CD8-positive, alpha-beta memory T cell (primary cell): ENCODE results near the gene KRT26. TPM values are rescaled to one million over a fixed set of nuclear protein-coding genes. Genes with fewer than 3 reads are reported as not detected.
"Not testable (repeated sequence)": the region's sequence is repeated elsewhere in the genome, so short reads cannot be mapped to it uniquely, and the experiment has no call there.

ENCODE experiments used
- CTCF ChIA-PET: fragments of 350-600 bp; sonication (Branson Sonifier 250); formaldehyde crosslinking; loops from one replicate; lab custom pipeline; 2021; ENCODE audit warnings: antibody characterized with exemption; lab: Charles Lee
- POLR2A ChIA-PET: fragments of 350-600 bp; sonication (Branson Sonifier 250); formaldehyde crosslinking; loops from one replicate; lab custom pipeline; 2021; ENCODE audit warnings: antibody characterized with exemption; lab: Charles Lee
- DNase-seq, 5 donors: peaks; one replicate each; pipeline versions ENCODE4 v3.0.0 to v3.0.0-alpha.2; 2020 to 2022; ENCODE audit warnings: mixed read lengths in 1 of 5
- H3K27ac ChIP-seq: one replicate; pipeline ENCODE4 v1.7.0; 2013; ENCODE audit warnings: low read depth, mild to moderate bottlenecking, low read length, moderate library complexity
- H3K27me3 ChIP-seq: 2 replicates; pipeline ENCODE4 v1.7.0; 2013; ENCODE audit warnings: low read length, mild to moderate bottlenecking; ENCODE audit not compliant: insufficient read depth, poor library complexity, severe bottlenecking
- H3K36me3 ChIP-seq: 2 replicates; pipeline ENCODE4 v1.7.0; 2013; ENCODE audit warnings: mild to moderate bottlenecking, low read length, moderate library complexity; ENCODE audit not compliant: insufficient read depth
- H3K4me1 ChIP-seq: 2 replicates; pipeline ENCODE4 v1.7.0; 2013; ENCODE audit warnings: mild to moderate bottlenecking, low read length, moderate library complexity; ENCODE audit not compliant: insufficient read depth
- H3K4me3 ChIP-seq: 2 replicates; pipeline ENCODE4 v1.7.0; 2013; ENCODE audit warnings: mild to moderate bottlenecking, low read length
- H3K9me3 ChIP-seq: 2 replicates; pipeline ENCODE4 v1.7.0; 2013; ENCODE audit warnings: mild to moderate bottlenecking, low read length
- H3K27ac Mint-ChIP-seq, 8 donors: one replicate each; pipeline ENCODE4 v1.8.0; 2020 to 2021; ENCODE audit warnings: mixed read lengths in 8 of 8, mild to moderate bottlenecking in 6 of 8, inconsistent platforms in 3 of 8, moderate library complexity in 3 of 8
- H3K27me3 Mint-ChIP-seq, 2 donors: one replicate each; pipeline ENCODE4 v1.8.0; 2020 to 2021; ENCODE audit warnings: mixed read lengths in 2 of 2, mild to moderate bottlenecking in 1 of 2, moderate library complexity in 1 of 2
- H3K36me3 Mint-ChIP-seq, 3 donors: one replicate each; pipeline ENCODE4 v1.8.0; 2020 to 2021; ENCODE audit warnings: mixed read lengths in 3 of 3, inconsistent platforms in 1 of 3, mild to moderate bottlenecking in 1 of 3
- H3K4me1 Mint-ChIP-seq, 3 donors: one replicate each; pipeline ENCODE4 v1.8.0; 2020 to 2021; ENCODE audit warnings: mixed read lengths in 3 of 3, inconsistent platforms in 1 of 3, mild to moderate bottlenecking in 1 of 3
- H3K4me3 Mint-ChIP-seq, 7 donors: one replicate each; pipeline ENCODE4 v1.8.0; 2020 to 2021; ENCODE audit warnings: mixed read lengths in 7 of 7, mild to moderate bottlenecking in 6 of 7, moderate library complexity in 4 of 7, inconsistent platforms in 2 of 7
- H3K9me3 Mint-ChIP-seq, 5 donors: one replicate each; pipeline ENCODE4 v1.8.0; 2020 to 2022; ENCODE audit warnings: mixed read lengths in 5 of 5, mild to moderate bottlenecking in 3 of 5, moderate library complexity in 2 of 5, inconsistent platforms in 1 of 5
- polyA plus RNA-seq: library from polyadenylated mRNA; unstranded; fragments of 300-500 nt; fragmentation: Illumina TruSeq; gene quantifications from one replicate; pipeline ENCODE4 v1.2.3, GENCODE V29; 2021
- total RNA-seq, 2 experiments: library from RNA; stranded (reverse); gene quantifications; one replicate each; pipeline ENCODE4 v1.2.3, GENCODE V29; 2021

The KRT26 gene
- total and polyA plus RNA-seq, 3 experiments from 2014 or later = not detected

DNA sequence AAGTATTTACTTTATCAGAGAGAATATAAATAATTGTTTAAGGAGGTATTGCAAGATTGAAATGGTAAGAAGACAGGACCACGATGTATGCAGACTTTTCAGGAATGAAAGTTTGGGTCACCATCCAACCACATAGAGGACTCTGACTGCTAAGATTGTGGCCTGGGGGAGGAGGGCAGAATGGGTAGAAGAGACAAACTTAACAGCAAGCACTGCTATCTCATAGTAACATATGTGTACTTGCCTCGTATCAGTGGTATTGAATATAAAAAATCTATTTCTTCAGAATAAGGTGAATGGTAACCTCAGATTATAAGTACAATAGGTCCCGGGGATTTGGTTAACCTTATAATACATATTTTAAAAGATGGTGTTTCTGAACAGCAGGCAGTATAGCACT lies 44.6 kb upstream of the KRT26 start:
- peaks cover 21 to 29% (median 28%) of the 10 kb centered on the region in 3 donors for H3K4me1 Mint-ChIP-seq
- Histone ChIP-seq H3K36me3 (peaks cover 9% of the 10 kb centered on the region), H3K27ac (no peak overlapping the region), H3K4me3 (no peak overlapping the region), H3K27me3 (peaks cover 9% of the 10 kb centered on the region), H3K4me1 (peaks cover 19% of the 10 kb centered on the region), H3K9me3 (no peaks in the 10 kb centered on the region)
- H3K27me3 Mint-ChIP-seq = peaks cover 18 to 33% of the 10 kb centered on the region in 2 donors
- H3K36me3 Mint-ChIP-seq = peaks cover 8 to 30% (median 19%) of the 10 kb centered on the region in 3 donors
- H3K9me3 Mint-ChIP-seq = peaks cover 0 to 6% (median 0%) of the 10 kb centered on the region in 5 donors
- CTCF ChIA-PET = interaction anchor here (1.4 kb wide), 1 partner anchor 733 kb away, joined by 4 read pairs; no protein-coding TSS in a partner anchor
- H3K4me3 Mint-ChIP-seq = peak overlapping the region in 4 of 7 donors; percentile 23 to 99 (median 78)
- peak overlapping the region in 1 of 8 donors; percentile 26 for H3K27ac Mint-ChIP-seq
- POLR2A ChIA-PET = interaction anchor here (0.7 kb wide), 1 partner anchor 891 kb away, joined by 4 read pairs; no protein-coding TSS in a partner anchor
- no peak for DNase-seq

- H3K27me3 Mint-ChIP-seq = peaks cover 23 to 43% of the 10 kb centered on the region in 2 donors
- no peaks in the 10 kb centered on the region for H3K9me3 ChIP-seq
- no peak overlapping the region for H3K27ac Mint-ChIP-seq
- peak overlapping the region in 1 of 7 donors; percentile 52 for H3K4me3 Mint-ChIP-seq
- H3K36me3 ChIP-seq = peaks cover 9% of the 10 kb centered on the region
- peaks cover 18% of the 10 kb centered on the region for H3K4me1 ChIP-seq
- H3K4me1 Mint-ChIP-seq = peaks cover 19 to 29% (median 26%) of the 10 kb centered on the region in 3 donors
- no peak overlapping the region for H3K4me3 ChIP-seq
- POLR2A ChIA-PET = no interaction called here
- H3K27ac ChIP-seq = no peak overlapping the region
- DNase-seq = no peak
- H3K9me3 Mint-ChIP-seq = peaks cover 0 to 5% (median 0%) of the 10 kb centered on the region in 5 donors
- CTCF ChIA-PET = interaction anchor here (0.8 to 1.4 kb wide), 2 partner anchors 734 to 848 kb away, joined by 4 read pairs; no protein-coding TSS in a partner anchor
- peaks cover 8 to 26% (median 19%) of the 10 kb centered on the region in 3 donors for H3K36me3 Mint-ChIP-seq
- H3K27me3 ChIP-seq = peaks cover 21% of the 10 kb centered on the region
These were observed 43.4 kb upstream of the KRT26 start for GRCh38 chr17:40815381-40815780.

DNA sequence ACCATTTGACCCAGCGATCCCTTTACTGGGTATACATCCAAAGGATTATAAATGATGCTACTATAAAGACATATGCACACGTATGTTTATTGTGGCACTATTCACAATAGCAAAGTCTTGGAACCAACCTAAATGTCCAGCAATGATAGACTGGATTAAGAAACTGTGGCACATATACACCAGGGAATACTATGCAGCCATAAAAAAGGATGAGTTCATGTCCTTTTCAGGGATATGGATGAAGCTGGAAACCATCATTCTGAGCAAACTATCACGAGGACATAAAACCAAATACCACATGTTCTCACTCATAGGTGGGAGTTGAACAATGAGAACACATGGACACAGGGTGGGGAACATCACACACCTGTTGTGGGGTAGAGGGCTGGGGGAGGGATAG lies 42.7 kb upstream of the KRT26 start:
- CTCF ChIA-PET, H3K4me3 ChIP-seq, DNase-seq, H3K27ac Mint-ChIP-seq, POLR2A ChIA-PET, H3K27ac ChIP-seq, H3K9me3 ChIP-seq, H3K36me3 ChIP-seq, H3K9me3 Mint-ChIP-seq: not testable (repeated sequence)
- peaks cover 28% of the 10 kb centered on the region for H3K27me3 ChIP-seq
- Mint-ChIP-seq H3K27me3 (peaks cover 24 to 49% of the 10 kb centered on the region in 2 donors), H3K4me3 (peak overlapping the region in 1 of 7 donors; percentile 52), H3K36me3 (peaks cover 8 to 19% (median 19%) of the 10 kb centered on the region in 3 donors), H3K4me1 (peaks cover 13 to 23% (median 18%) of the 10 kb centered on the region in 3 donors)
- H3K4me1 ChIP-seq = peaks cover 11% of the 10 kb centered on the region

- no peak overlapping the region for H3K27ac ChIP-seq
- H3K4me1 Mint-ChIP-seq = peaks cover 10 to 17% (median 11%) of the 10 kb centered on the region in 3 donors
- peaks cover 24 to 57% of the 10 kb centered on the region in 2 donors for H3K27me3 Mint-ChIP-seq
- H3K4me1 ChIP-seq = peaks cover 6% of the 10 kb centered on the region
- H3K36me3 ChIP-seq = peaks cover 9% of the 10 kb centered on the region
- no peaks in the 10 kb centered on the region for H3K9me3 ChIP-seq
- CTCF ChIA-PET = no interaction called here
- peaks cover 8 to 19% (median 18%) of the 10 kb centered on the region in 3 donors for H3K36me3 Mint-ChIP-seq
- no peak for DNase-seq
- peaks cover 0 to 3% (median 0%) of the 10 kb centered on the region in 5 donors for H3K9me3 Mint-ChIP-seq
- no peak overlapping the region for H3K4me3 Mint-ChIP-seq
- POLR2A ChIA-PET = no interaction called here
- peaks cover 30% of the 10 kb centered on the region for H3K27me3 ChIP-seq
- no peak overlapping the region for H3K4me3 ChIP-seq
- H3K27ac Mint-ChIP-seq = no peak overlapping the region
These were observed 41.8 kb upstream of the KRT26 start for GRCh38 chr17:40813804-40814203.

- peaks cover 8 to 13% (median 10%) of the 10 kb centered on the region in 3 donors for H3K36me3 Mint-ChIP-seq
- DNase-seq = no peak
- no peak overlapping the region for H3K27ac Mint-ChIP-seq
- H3K4me3 Mint-ChIP-seq = no peak overlapping the region
- Histone ChIP-seq H3K27me3 (peaks cover 30% of the 10 kb centered on the region), H3K27ac (no peak overlapping the region), H3K9me3 (no peaks in the 10 kb centered on the region), H3K4me3 (no peak overlapping the region), H3K36me3 (peaks cover 9% of the 10 kb centered on the region), H3K4me1 (no peaks in the 10 kb centered on the region)
- H3K4me1 Mint-ChIP-seq = peaks cover 3 to 8% (median 4%) of the 10 kb centered on the region in 3 donors
- peaks cover 0 to 3% (median 0%) of the 10 kb centered on the region in 5 donors for H3K9me3 Mint-ChIP-seq
- CTCF ChIA-PET = no interaction called here
- POLR2A ChIA-PET = no interaction called here
- peaks cover 25 to 67% of the 10 kb centered on the region in 2 donors for H3K27me3 Mint-ChIP-seq
These were observed 40.6 kb upstream of the KRT26 start for GRCh38 chr17:40812639-40813038.

DNA sequence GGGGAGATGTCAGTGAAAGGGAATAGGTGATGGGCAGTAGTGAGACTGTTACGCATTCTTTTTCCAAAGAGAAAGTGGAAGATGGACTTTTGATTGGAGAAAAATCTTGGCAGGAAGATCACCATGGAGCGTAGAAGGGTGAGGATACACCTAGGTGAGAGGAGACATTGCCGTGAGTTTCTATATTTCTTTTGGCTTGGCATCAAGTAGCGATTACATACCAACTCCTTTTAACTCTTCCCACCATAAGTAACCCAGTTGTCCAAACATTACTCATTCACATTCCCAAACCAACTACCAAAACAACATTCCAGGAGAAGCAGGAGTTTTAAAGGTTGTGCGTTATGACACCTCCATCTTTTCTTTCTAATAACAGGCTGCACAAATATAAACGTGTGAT lies 38.5 kb upstream of the KRT26 start:
- no peaks in the 10 kb centered on the region for H3K36me3 Mint-ChIP-seq
- DNase-seq = no peak
- no peak overlapping the region for H3K4me3 ChIP-seq

GRCh38 chr17:40809721-40810421 lies 37.9 kb upstream of the KRT26 start:
- H3K27ac Mint-ChIP-seq = no peak overlapping the region
- Histone ChIP-seq H3K27ac (no peak overlapping the region), H3K4me3 (no peak overlapping the region), H3K27me3 (peaks cover 39% of the 10 kb centered on the region), H3K36me3 (no peaks in the 10 kb centered on the region), H3K4me1 (no peaks in the 10 kb centered on the region), H3K9me3 (no peaks in the 10 kb centered on the region)
- CTCF ChIA-PET = interaction anchor here (1.1 kb wide), 1 partner anchor 853 kb away, joined by 4 read pairs; no protein-coding TSS in a partner anchor
- H3K9me3 Mint-ChIP-seq = peaks cover 0 to 2% (median 0%) of the 10 kb centered on the region in 5 donors
- no peak overlapping the region for H3K4me3 Mint-ChIP-seq
- no peaks in the 10 kb centered on the region for H3K36me3 Mint-ChIP-seq
- POLR2A ChIA-PET = no interaction called here
- peaks cover 38 to 92% of the 10 kb centered on the region in 2 donors for H3K27me3 Mint-ChIP-seq
- H3K4me1 Mint-ChIP-seq = no peaks in the 10 kb centered on the region
- no peak for DNase-seq

More for the DNA sequence above, 38.5 kb upstream of the KRT26 start:
- H3K27me3 ChIP-seq = peaks cover 39% of the 10 kb centered on the region
- ChIA-PET POLR2A (no interaction called here), CTCF (interaction anchor here (1.1 kb wide), 1 partner anchor 852 kb away, joined by 4 read pairs; no protein-coding TSS in a partner anchor)
- Mint-ChIP-seq H3K27ac (no peak overlapping the region), H3K4me3 (no peak overlapping the region), H3K9me3 (no peaks in the 10 kb centered on the region), H3K27me3 (peaks cover 36 to 88% of the 10 kb centered on the region in 2 donors), H3K4me1 (no peaks in the 10 kb centered on the region)
- no peaks in the 10 kb centered on the region for H3K9me3 ChIP-seq
- no peak overlapping the region for H3K27ac ChIP-seq
- H3K4me1 ChIP-seq = no peaks in the 10 kb centered on the region
- no peaks in the 10 kb centered on the region for H3K36me3 ChIP-seq

GRCh38 chr17:40806131-40806530 lies 34.1 kb upstream of the KRT26 start:
- CTCF ChIA-PET = interaction anchor here (1.1 to 2.1 kb wide), 3 partner anchors 843 to 859 kb away, joined by 3 to 9 read pairs (median 3); no protein-coding TSS in a partner anchor
- H3K36me3 Mint-ChIP-seq = no peaks in the 10 kb centered on the region
- no peak overlapping the region for H3K27ac Mint-ChIP-seq
- POLR2A ChIA-PET = no interaction called here
- peaks cover 28 to 69% of the 10 kb centered on the region in 2 donors for H3K27me3 Mint-ChIP-seq
- Histone ChIP-seq H3K27me3 (peaks cover 40% of the 10 kb centered on the region), H3K9me3 (no peaks in the 10 kb centered on the region), H3K4me3 (no peak overlapping the region), H3K4me1 (peaks cover 4% of the 10 kb centered on the region), H3K27ac (no peak overlapping the region), H3K36me3 (no peaks in the 10 kb centered on the region)
- H3K4me1 Mint-ChIP-seq = peaks cover 3 to 4% (median 3%) of the 10 kb centered on the region in 3 donors
- no peak overlapping the region for H3K4me3 Mint-ChIP-seq
- no peak for DNase-seq
- peaks cover 0 to 2% (median 0%) of the 10 kb centered on the region in 5 donors for H3K9me3 Mint-ChIP-seq
